ENCODE data around the gene SEC22A. TPM values are rescaled to one million over a fixed set of nuclear protein-coding genes. Genes with fewer than 3 reads are reported as not detected.

Gene SEC22A
- total RNA-seq, 1 donor from 2014 or later, result 26.9 TPM

GRCh38 chr3:123156276-123156995 is 45.3 kb upstream of the SEC22A start:
- Histone ChIP-seq H3K36me3 (ENCODE audit: control insufficient read depth, insufficient read depth, low read length) (peaks cover 2% of the 10 kb centered on the region), H3K4me3 (ENCODE audit: low read depth, low read length) (no peak overlapping the region), H3K27me3 (ENCODE audit: control insufficient read depth, insufficient read depth, low read length) (no peaks in the 10 kb centered on the region)
- DNase-seq (ENCODE audit: low read depth), result no peak
- no peak for TF ChIP-seq CTCF (IDR thresholded peaks at IDR 0.05; ENCODE audit: insufficient read depth, low read length, poor library complexity, severe bottlenecking)

GRCh38 chr3:123157209-123157597 is 44.5 kb upstream of the SEC22A start:
- no peak for DNase-seq (ENCODE audit: low read depth)
- TF ChIP-seq CTCF (IDR thresholded peaks at IDR 0.05; ENCODE audit: insufficient read depth, low read length, poor library complexity, severe bottlenecking), result no peak
- Histone ChIP-seq H3K27me3 (ENCODE audit: control insufficient read depth, insufficient read depth, low read length) (no peaks in the 10 kb centered on the region), H3K36me3 (ENCODE audit: control insufficient read depth, insufficient read depth, low read length) (peaks cover 4% of the 10 kb centered on the region), H3K4me3 (ENCODE audit: low read depth, low read length) (no peak overlapping the region)

GRCh38 chr3:123157598-123158287 is 44.0 kb upstream of the SEC22A start:
- TF ChIP-seq CTCF (IDR thresholded peaks at IDR 0.05; ENCODE audit: insufficient read depth, low read length, poor library complexity, severe bottlenecking), result no peak
- H3K4me3 ChIP-seq (ENCODE audit: low read depth, low read length), result no peak overlapping the region
- DNase-seq (ENCODE audit: low read depth), result no peak
- peaks cover 4% of the 10 kb centered on the region for H3K36me3 ChIP-seq (ENCODE audit: control insufficient read depth, insufficient read depth, low read length)
- H3K27me3 ChIP-seq (ENCODE audit: control insufficient read depth, insufficient read depth, low read length), result no peaks in the 10 kb centered on the region

- Histone ChIP-seq H3K27me3 (ENCODE audit: control insufficient read depth, insufficient read depth, low read length) (no peaks in the 10 kb centered on the region), H3K4me3 (ENCODE audit: low read depth, low read length) (no peak overlapping the region), H3K36me3 (ENCODE audit: control insufficient read depth, insufficient read depth, low read length) (peaks cover 4% of the 10 kb centered on the region)
- TF ChIP-seq CTCF (IDR thresholded peaks at IDR 0.05; ENCODE audit: insufficient read depth, low read length, poor library complexity, severe bottlenecking), result no peak
- peak; percentile 4 for DNase-seq (ENCODE audit: low read depth)
These were observed 43.4 kb upstream of the SEC22A start for GRCh38 chr3:123158330-123158729.

- Histone ChIP-seq H3K4me3 (ENCODE audit: low read depth, low read length) (no peak overlapping the region), H3K36me3 (ENCODE audit: control insufficient read depth, insufficient read depth, low read length) (peaks cover 4% of the 10 kb centered on the region), H3K27me3 (ENCODE audit: control insufficient read depth, insufficient read depth, low read length) (no peaks in the 10 kb centered on the region)
- TF ChIP-seq CTCF (IDR thresholded peaks at IDR 0.05; ENCODE audit: insufficient read depth, low read length, poor library complexity, severe bottlenecking), result no peak
- no peak for DNase-seq (ENCODE audit: low read depth)
These were observed 42.8 kb upstream of the SEC22A start for GRCh38 chr3:123158899-123159390.

Data from kidney epithelial cell (primary cell).